H1 (cell line): ENCODE data around the gene NPL. TPM values are rescaled to one million over a fixed set of nuclear protein-coding genes. Genes with fewer than 3 reads are reported as not detected.

Experiments used
- CHD2 ChIP-seq: IDR thresholded peaks from 2 replicates; pipeline ENCODE4 v1.6.1; 2012; ENCODE audit warnings: low read length, improper control_type of control experiment
- CHD7 ChIP-seq: fragments of 300-600 bp; sonication (generic); IDR thresholded peaks from 2 replicates; pipeline ENCODE4 v1.7.1; 2012; ENCODE audit warnings: low read length, moderate library complexity, mild to moderate bottlenecking, inconsistent platforms; ENCODE audit not compliant: insufficient replicate concordance
- EP300 ChIP-seq, 2 experiments: IDR thresholded peaks; 1 replicate in 1 of 2; 2 replicates in 1 of 2; pipeline ENCODE4 v1.6.1; 2011 to 2012; ENCODE audit warnings: low read depth in 2 of 2, low read length in 2 of 2, mild to moderate bottlenecking in 2 of 2, borderline replicate concordance in 1 of 2, inconsistent platforms in 1 of 2, moderate library complexity in 1 of 2
- KDM1A ChIP-seq: fragments of 200-600, 300-600 bp; sonication (generic); IDR thresholded peaks from 2 replicates; pipeline ENCODE4 v1.7.1; 2016; ENCODE audit warnings: mild to moderate bottlenecking, low read length, borderline replicate concordance
- KDM5A ChIP-seq: fragments of 200-600 bp; IDR thresholded peaks from 2 replicates; pipeline ENCODE4 v1.7.1; 2012; ENCODE audit warnings: mild to moderate bottlenecking, low read length, inconsistent platforms, mixed read lengths
- POU5F1 ChIP-seq: IDR thresholded peaks from 2 replicates; pipeline ENCODE4 v1.6.1; 2011; ENCODE audit warnings: low read depth, mild to moderate bottlenecking, low read length, moderate library complexity
- RNF2 ChIP-seq: fragments of 200-900, 300-1000 bp; sonication (generic); IDR thresholded peaks from 2 replicates; pipeline ENCODE4 v1.7.1; 2016; ENCODE audit warnings: borderline replicate concordance, low read depth, mild to moderate bottlenecking, antibody characterized with exemption, low read length; ENCODE audit not compliant: poor library complexity, severe bottlenecking; ENCODE audit errors: missing control alignments
- SP1 ChIP-seq: IDR thresholded peaks from 2 replicates; pipeline ENCODE4 v1.6.1; 2011; ENCODE audit warnings: low read depth, low read length
- TBP ChIP-seq: IDR thresholded peaks from 2 replicates; pipeline ENCODE4 v1.6.1; 2011; ENCODE audit warnings: low read depth, low read length, improper control_type of control experiment
- YY1 ChIP-seq: IDR thresholded peaks from 2 replicates; pipeline ENCODE4 v1.6.1; 2011; ENCODE audit warnings: low read depth, mild to moderate bottlenecking, low read length
- polyA plus RNA-seq, 7 experiments: library from polyadenylated mRNA; depleted of rRNA in 3 of 7; stranded (reverse) in 5 of 7; unstranded in 2 of 7; fragments of >200 nt in 5 of 7; fragments of 200-250 nt in 2 of 7; gene quantifications; 1 replicate in 5 of 7; 2 replicates in 1 of 7; 4 replicates in 1 of 7; pipeline versions ENCODE4 v1.2.1 to v1.2.3, GENCODE V29; 2011 to 2013; ENCODE audit warnings: missing spikeins in 2 of 7, mixed read lengths in 2 of 7
- total RNA-seq: library from RNA; stranded (reverse); fragmentation: NEBNext Ultra II Directional; extraction: Animal tissue kit (Norgen Biotek cat#: 25700); gene quantifications from 2 replicates; pipeline ENCODE4 v1.2.1, GENCODE V29; 2021

NPL gene
- total and polyA plus RNA-seq, 2 of the 8 experiments (the other 6 are each of a cell fraction or from before 2014, with no cell fraction given), result 2.2 to 4.4 TPM

- TF ChIP-seq CHD7, result no peak
- no peak for TF ChIP-seq CHD2
- no peak for TF ChIP-seq TBP
- no peak for TF ChIP-seq YY1
- TF ChIP-seq SP1, result no peak
- TF ChIP-seq RNF2, result no peak
- TF ChIP-seq KDM5A, result no peak
- TF ChIP-seq KDM1A, result no peak
- no peak for TF ChIP-seq EP300 (IDR thresholded peaks at IDR 0.05; ENCODE audit: borderline replicate concordance in 1 of 2, low read depth in 2 of 2, low read length in 2 of 2)
- TF ChIP-seq POU5F1, result no peak
Measured at GRCh38 chr1:182754087-182754486, 35.5 kb upstream of the NPL start (continued).
